BLaER1 treated with 17β-estradiol and CSF1 and Interleukin-3, amounts not matched to agents 10 nM and 100 nM (cell line): ENCODE data around the gene ESR1.
A peak's percentile ranks its signal among the peaks of the same experiment; 100 is the strongest.

ENCODE experiments used
- H3K27ac ChIP-seq, 11 experiments: shearing (Covaris generic); formaldehyde crosslinking; 2 replicates each; pipeline ENCODE4 v1.8.1; 2022
- H3K27me3 ChIP-seq, 11 experiments: shearing (Covaris generic); formaldehyde crosslinking; 2 replicates each; pipeline ENCODE4 v1.8.1; 2022
- H3K36me3 ChIP-seq, 11 experiments: shearing (Covaris generic); formaldehyde crosslinking; 2 replicates each; pipeline ENCODE4 v1.8.1; 2022
- H3K4me1 ChIP-seq, 10 experiments: shearing (Covaris generic); formaldehyde crosslinking; 2 replicates each; pipeline ENCODE4 v1.8.1; 2022
- H3K4me2 ChIP-seq, 11 experiments: shearing (Covaris generic); formaldehyde crosslinking; 2 replicates each; pipeline ENCODE4 v1.8.1; 2022
- H3K4me3 ChIP-seq, 10 experiments: shearing (Covaris generic); formaldehyde crosslinking; 2 replicates each; pipeline ENCODE4 v1.8.1; 2022
- H3K9ac ChIP-seq, 11 experiments: shearing (Covaris generic); formaldehyde crosslinking; 2 replicates each; pipeline ENCODE4 v1.8.1; 2022
- H3K9me3 ChIP-seq, 11 experiments: shearing (Covaris generic); formaldehyde crosslinking; replicated peaks in 1 of 11; 2 replicates each; pipeline ENCODE4 v1.8.1; 2022
- H4K20me1 ChIP-seq, 11 experiments: shearing (Covaris generic); formaldehyde crosslinking; 2 replicates each; pipeline ENCODE4 v1.8.1; 2022
- Cebpa-rat ChIP-seq, 11 experiments: shearing (Covaris generic); IDR thresholded peaks; 2 replicates each; pipeline ENCODE4 v1.8.1; 2022

ESR1 gene

GRCh38 chr6:152046118-152046517, 238.6 kb downstream of the ESR1 start:
- no peaks in the 10 kb centered on the region for H4K20me1 ChIP-seq

DNA sequence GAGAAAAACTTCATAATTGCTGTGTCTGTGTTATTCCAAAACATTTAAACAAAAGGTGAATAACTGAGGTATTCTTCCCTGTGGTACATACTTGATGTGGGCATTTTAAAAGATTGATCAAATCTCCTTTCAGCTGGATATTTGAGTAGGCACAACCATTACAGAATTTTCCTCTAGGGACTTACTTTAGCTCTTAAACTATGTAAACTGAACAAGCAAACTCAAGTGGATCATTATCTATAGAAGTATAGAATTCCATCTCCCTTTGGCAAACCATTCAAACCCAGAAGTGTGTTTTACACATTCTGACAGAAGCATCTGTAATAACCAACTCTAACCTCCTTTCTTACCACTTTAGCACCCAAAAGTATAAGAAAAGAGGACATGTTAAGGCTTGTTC, 241.4 kb downstream of the ESR1 start:
- no peaks in the 10 kb centered on the region for H3K27me3 ChIP-seq
- no peaks in the 10 kb centered on the region for H4K20me1 ChIP-seq
- H3K4me1 ChIP-seq = peaks cover 0 to 23% (median 0%) of the 10 kb centered on the region in 10 experiments; a peak in 4 of 20 replicates
- H3K27ac ChIP-seq = no peak overlapping the region
- no peak for TF ChIP-seq Cebpa-rat (IDR thresholded peaks at IDR 0.05)
- no peak overlapping the region for H3K4me3 ChIP-seq
- H3K9me3 ChIP-seq = no peaks in the 10 kb centered on the region
- H3K9ac ChIP-seq = no peak overlapping the region
- peak overlapping the region in 2 of 11 experiments; percentile 53 to 64; a peak in 4 of 22 replicates for H3K4me2 ChIP-seq
- no peaks in the 10 kb centered on the region for H3K36me3 ChIP-seq

More at GRCh38 chr6:152046118-152046517, 238.6 kb downstream of the ESR1 start:
- no peak overlapping the region for H3K4me2 ChIP-seq
- H3K9ac ChIP-seq = no peak overlapping the region
- H3K27me3 ChIP-seq = no peaks in the 10 kb centered on the region
- no peak overlapping the region for H3K27ac ChIP-seq
- H3K36me3 ChIP-seq = no peaks in the 10 kb centered on the region
- no peak for TF ChIP-seq Cebpa-rat (IDR thresholded peaks at IDR 0.05)
- H3K4me1 ChIP-seq = peaks cover 0 to 23% (median 0%) of the 10 kb centered on the region in 10 experiments; a peak in 4 of 20 replicates
- H3K9me3 ChIP-seq = peaks cover 0 to 9% (median 0%) of the 10 kb centered on the region in 11 experiments; a peak in 5 of 22 replicates
- H3K4me3 ChIP-seq = no peak overlapping the region

GRCh38 chr6:152049502-152049901, 242.0 kb downstream of the ESR1 start:
- H3K4me3 ChIP-seq = no peak overlapping the region
- peak overlapping the region in 1 of 11 experiments; percentile 35; a peak in 2 of 22 replicates for H3K27ac ChIP-seq
- no peaks in the 10 kb centered on the region for H3K36me3 ChIP-seq
- H3K4me2 ChIP-seq = peak overlapping the region in 2 of 11 experiments; percentile 53 to 64; a peak in 4 of 22 replicates
- H3K9me3 ChIP-seq = no peaks in the 10 kb centered on the region
- no peaks in the 10 kb centered on the region for H3K27me3 ChIP-seq
- no peak overlapping the region for H3K9ac ChIP-seq
- peaks cover 0 to 23% (median 0%) of the 10 kb centered on the region in 10 experiments; a peak in 4 of 20 replicates for H3K4me1 ChIP-seq
- no peaks in the 10 kb centered on the region for H4K20me1 ChIP-seq
- no peak for TF ChIP-seq Cebpa-rat (IDR thresholded peaks at IDR 0.05)

- H3K36me3 ChIP-seq = no peaks in the 10 kb centered on the region
- no peak overlapping the region for H3K27ac ChIP-seq
- no peak overlapping the region for H3K4me3 ChIP-seq
- no peaks in the 10 kb centered on the region for H3K27me3 ChIP-seq
- no peaks in the 10 kb centered on the region for H3K9me3 ChIP-seq
- no peak for TF ChIP-seq Cebpa-rat (IDR thresholded peaks at IDR 0.05)
- no peaks in the 10 kb centered on the region for H4K20me1 ChIP-seq
- H3K4me1 ChIP-seq = peaks cover 0 to 23% (median 0%) of the 10 kb centered on the region in 10 experiments; a peak in 4 of 20 replicates
- H3K9ac ChIP-seq = no peak overlapping the region
- H3K4me2 ChIP-seq = peak overlapping the region in 1 of 11 experiments; percentile 64; a peak in 1 of 22 replicates
Measured at GRCh38 chr6:152050451-152051195, 243.1 kb downstream of the ESR1 start.

- Histone ChIP-seq H3K27me3 (no peaks in the 10 kb centered on the region), H3K27ac (no peak overlapping the region), H3K9ac (no peak overlapping the region), H4K20me1 (no peaks in the 10 kb centered on the region; a peak in 1 of 22 replicates), H3K36me3 (no peaks in the 10 kb centered on the region), H3K9me3 (no peaks in the 10 kb centered on the region), H3K4me3 (no peak overlapping the region), H3K4me1 (peaks cover 0 to 23% (median 0%) of the 10 kb centered on the region in 10 experiments; a peak in 4 of 20 replicates), H3K4me2 (no peak overlapping the region)
- no peak for TF ChIP-seq Cebpa-rat (IDR thresholded peaks at IDR 0.05)
Measured at GRCh38 chr6:152052061-152052460, 244.6 kb downstream of the ESR1 start.

- Histone ChIP-seq H3K27me3 (no peaks in the 10 kb centered on the region), H3K4me1 (peaks cover 0 to 23% (median 0%) of the 10 kb centered on the region in 10 experiments; a peak in 4 of 20 replicates), H3K27ac (no peak overlapping the region), H4K20me1 (no peaks in the 10 kb centered on the region; a peak in 1 of 22 replicates), H3K9ac (no peak overlapping the region), H3K4me2 (no peak overlapping the region), H3K9me3 (no peaks in the 10 kb centered on the region), H3K36me3 (no peaks in the 10 kb centered on the region), H3K4me3 (no peak overlapping the region)
- TF ChIP-seq Cebpa-rat (IDR thresholded peaks at IDR 0.05) = no peak
Measured at GRCh38 chr6:152053332-152053731, 245.8 kb downstream of the ESR1 start.

DNA sequence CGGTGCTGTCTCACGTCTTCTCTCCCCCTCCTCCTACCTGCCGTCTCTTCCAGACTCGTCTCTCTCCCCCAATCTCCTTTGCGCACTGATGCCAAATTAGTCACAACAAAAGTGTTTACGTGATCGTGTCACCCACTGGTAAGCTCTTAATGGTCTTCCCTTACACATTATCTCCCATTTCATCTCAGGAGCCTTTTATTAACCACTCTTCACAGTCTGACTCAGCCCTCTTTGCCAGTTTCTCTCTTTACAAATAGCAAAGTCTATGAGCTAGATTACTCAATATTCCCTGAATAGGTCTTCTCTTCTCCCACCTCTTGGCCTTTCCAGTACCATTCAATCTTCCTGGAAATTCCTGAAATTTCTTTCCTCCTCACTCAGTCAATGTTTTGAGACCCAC, 247.0 kb downstream of the ESR1 start:
- Histone ChIP-seq H3K27ac (no peak overlapping the region), H3K9ac (no peak overlapping the region), H3K4me1 (peaks cover 0 to 12% (median 0%) of the 10 kb centered on the region in 10 experiments; a peak in 4 of 20 replicates), H3K4me3 (no peak overlapping the region), H3K27me3 (no peaks in the 10 kb centered on the region), H3K4me2 (no peak overlapping the region), H3K36me3 (no peaks in the 10 kb centered on the region), H3K9me3 (no peaks in the 10 kb centered on the region), H4K20me1 (no peaks in the 10 kb centered on the region; a peak in 1 of 22 replicates)
- TF ChIP-seq Cebpa-rat (IDR thresholded peaks at IDR 0.05) = no peak

GRCh38 chr6:152055517-152055916, 248.0 kb downstream of the ESR1 start:
- no peaks in the 10 kb centered on the region for H3K27me3 ChIP-seq
- H3K9me3 ChIP-seq = no peaks in the 10 kb centered on the region
- H3K9ac ChIP-seq = no peak overlapping the region
- no peak for TF ChIP-seq Cebpa-rat (IDR thresholded peaks at IDR 0.05)
- H4K20me1 ChIP-seq = no peaks in the 10 kb centered on the region; a peak in 1 of 22 replicates
- no peak overlapping the region for H3K4me2 ChIP-seq
- H3K27ac ChIP-seq = no peak overlapping the region
- H3K36me3 ChIP-seq = no peaks in the 10 kb centered on the region
- no peak overlapping the region for H3K4me3 ChIP-seq
- H3K4me1 ChIP-seq = peaks cover 0 to 2% (median 0%) of the 10 kb centered on the region in 10 experiments; a peak in 1 of 20 replicates

GRCh38 chr6:152057832-152058498, 250.5 kb downstream of the ESR1 start:
- H3K9me3 ChIP-seq = no peaks in the 10 kb centered on the region
- H4K20me1 ChIP-seq = peaks cover 0 to 4% (median 0%) of the 10 kb centered on the region in 11 experiments; a peak in 1 of 22 replicates
- peaks cover 0 to 4% (median 0%) of the 10 kb centered on the region in 11 experiments; a peak in 1 of 22 replicates for H3K36me3 ChIP-seq
- no peak for TF ChIP-seq Cebpa-rat (IDR thresholded peaks at IDR 0.05)
- no peak overlapping the region for H3K9ac ChIP-seq
- H3K4me2 ChIP-seq = no peak overlapping the region
- no peaks in the 10 kb centered on the region for H3K4me1 ChIP-seq
- no peaks in the 10 kb centered on the region for H3K27me3 ChIP-seq
- no peak overlapping the region for H3K27ac ChIP-seq
- H3K4me3 ChIP-seq = no peak overlapping the region
